ENCODE measurements around the gene UBAP1. TPM values are rescaled to one million over a fixed set of nuclear protein-coding genes. Genes with fewer than 3 reads are reported as not detected.

UBAP1 gene
- total RNA-seq, 1 donor from 2014 or later = 30.6 TPM

- intact Hi-C loops (cut with micrococcal nuclease) = no loop called here
- Mint-ChIP-seq H3K9me3 (no peaks in the 10 kb centered on the region), H3K27ac (no peak overlapping the region), H3K36me3 (ENCODE audit: low read depth) (no peaks in the 10 kb centered on the region), H3K27me3 (peaks cover 32% of the 10 kb centered on the region), H3K4me1 (no peaks in the 10 kb centered on the region), H3K4me3 (no peak overlapping the region)
- ATAC-seq (ENCODE audit: low read depth) (no peak), DNase-seq (no peak)
- POLR2A ChIA-PET = interaction anchor here (0.6 kb wide), 1 partner anchor 63 kb away, joined by 7 read pairs; no protein-coding TSS in a partner anchor
- CTCF ChIA-PET = no interaction called here
- no peak for TF ChIP-seq CTCF (IDR thresholded peaks at IDR 0.05)
These were observed 24.8 kb upstream of the UBAP1 start for GRCh38 chr9:34154057-34154456.

- intact Hi-C loops (cut with micrococcal nuclease) = no loop called here
- DNase-seq (no peak), ATAC-seq (ENCODE audit: low read depth) (no peak)
- Mint-ChIP-seq H3K4me3 (no peak overlapping the region), H3K9me3 (no peaks in the 10 kb centered on the region), H3K27ac (no peak overlapping the region), H3K27me3 (peaks cover 20% of the 10 kb centered on the region), H3K4me1 (no peaks in the 10 kb centered on the region), H3K36me3 (ENCODE audit: low read depth) (no peaks in the 10 kb centered on the region)
- ChIA-PET POLR2A (no interaction called here), CTCF (no interaction called here)
- no peak for TF ChIP-seq CTCF (IDR thresholded peaks at IDR 0.05)
These were observed 21.5 kb upstream of the UBAP1 start for GRCh38 chr9:34157318-34157717.

GRCh38 chr9:34157898-34158297 lies 20.9 kb upstream of the UBAP1 start:
- Mint-ChIP-seq H3K9me3 (no peaks in the 10 kb centered on the region), H3K4me3 (no peak overlapping the region), H3K36me3 (ENCODE audit: low read depth) (no peaks in the 10 kb centered on the region), H3K27ac (no peak overlapping the region), H3K27me3 (peaks cover 16% of the 10 kb centered on the region), H3K4me1 (no peaks in the 10 kb centered on the region)
- POLR2A ChIA-PET = no interaction called here
- ATAC-seq (ENCODE audit: low read depth) (no peak), DNase-seq (no peak)
- intact Hi-C loops (cut with micrococcal nuclease) = no loop called here
- CTCF ChIA-PET = no interaction called here
- TF ChIP-seq CTCF (IDR thresholded peaks at IDR 0.05) = no peak

- POLR2A ChIA-PET = interaction anchor here (0.6 kb wide), 1 partner anchor 13 kb away, joined by 4 read pairs; no protein-coding TSS in a partner anchor
- intact Hi-C loops (cut with micrococcal nuclease) = no loop called here
- no peak for TF ChIP-seq CTCF (IDR thresholded peaks at IDR 0.05)
- Mint-ChIP-seq H3K27ac (no peak overlapping the region), H3K4me3 (no peak overlapping the region), H3K4me1 (no peaks in the 10 kb centered on the region), H3K36me3 (ENCODE audit: low read depth) (no peaks in the 10 kb centered on the region), H3K27me3 (peaks cover 11% of the 10 kb centered on the region), H3K9me3 (no peaks in the 10 kb centered on the region)
- CTCF ChIA-PET = no interaction called here
- ATAC-seq (ENCODE audit: low read depth) (no peak), DNase-seq (no peak)
These were observed 20.4 kb upstream of the UBAP1 start for GRCh38 chr9:34158362-34158869.

GRCh38 chr9:34163434-34163833 lies 15.4 kb upstream of the UBAP1 start:
- TF ChIP-seq CTCF (IDR thresholded peaks at IDR 0.05) = no peak
- Mint-ChIP-seq H3K4me1 (no peaks in the 10 kb centered on the region), H3K27me3 (peaks cover 12% of the 10 kb centered on the region), H3K9me3 (no peaks in the 10 kb centered on the region), H3K4me3 (no peak overlapping the region), H3K36me3 (ENCODE audit: low read depth) (no peaks in the 10 kb centered on the region), H3K27ac (no peak overlapping the region)
- ChIA-PET POLR2A (no interaction called here), CTCF (no interaction called here)
- no peak for DNase-seq
- intact Hi-C loops (cut with micrococcal nuclease) = no loop called here
- no peak for ATAC-seq (ENCODE audit: low read depth)

Measured in activated B cell treated with CpG ODN at 0.5 μM for 24 hours (primary cell).